Esophagus squamous epithelium (tissue), 5 donors: Measurements from ENCODE around the gene ABCB11. TPM values are rescaled to one million over a fixed set of nuclear protein-coding genes. Genes with fewer than 3 reads are reported as not detected.

Experiments used
- DNase-seq: peaks from one replicate; lab custom pipeline; 2025; lab: John Stamatoyannopoulos, UW
- H3K27ac ChIP-seq, 4 donors: fragments of 200-600 bp; sonication (generic); one replicate each; pipeline ENCODE4 v1.5.1; 2016 to 2019; ENCODE audit warnings: mild to moderate bottlenecking in 1 of 4
- H3K27me3 ChIP-seq, 4 donors: fragments of 200-600 bp; sonication (generic); 1 replicate in 3 of 4; 2 replicates in 1 of 4; pipeline versions ENCODE4 v1.5.1 to v1.6.0; 2017 to 2021; ENCODE audit warnings: antibody characterized with exemption in 1 of 4
- H3K36me3 ChIP-seq, 3 donors: fragments of 200-600 bp; sonication (generic); one replicate each; pipeline ENCODE4 v1.5.1; 2016 to 2019
- H3K4me1 ChIP-seq, 3 donors: fragments of 200-600 bp; sonication (generic); one replicate each; pipeline ENCODE4 v1.5.1; 2017 to 2019
- H3K4me3 ChIP-seq, 4 donors: fragments of 200-600 bp; sonication (generic); 1 replicate in 3 of 4; 2 replicates in 1 of 4; pipeline ENCODE4 v1.5.1; 2016 to 2019; ENCODE audit warnings: mild to moderate bottlenecking in 2 of 4, moderate library complexity in 1 of 4
- H3K9me3 ChIP-seq, 3 donors: fragments of 200-600 bp; sonication (generic); one replicate each; pipeline ENCODE4 v1.5.1; 2016 to 2019
- CTCF ChIP-seq, 6 experiments: fragments of 450-650 bp in 4 of 6; fragments of 200-600 bp in 2 of 6; sonication (generic) in 2 of 6; IDR thresholded peaks; one replicate each; pipeline ENCODE4 v1.5.1; 2016 to 2019; ENCODE audit warnings: antibody characterized with exemption in 6 of 6, mild to moderate bottlenecking in 4 of 6, moderate library complexity in 4 of 6
- POLR2A ChIP-seq, 4 donors: fragments of 450-650 bp; IDR thresholded peaks; one replicate each; pipeline ENCODE4 v1.6.1; 2017; ENCODE audit warnings: antibody characterized with exemption in 4 of 4, mild to moderate bottlenecking in 4 of 4, moderate library complexity in 3 of 4
- WGBS, 2 donors: methylation state at CpG; one replicate each; pipeline ENCODE4 v1.1.5; 2018; 5-methylcytosine and 5-hydroxymethylcytosine counted together
- intact Hi-C: fragments of 100-400 bp; cut with DNase I; formaldehyde crosslinking; loops from one replicate; pipeline ENCODE4 v1.15.0; 2022
- total RNA-seq, 4 donors: library from RNA; depleted of rRNA; stranded (reverse); fragments of >200 nt; gene quantifications; one replicate each; pipeline ENCODE4 v1.1.0, GENCODE V29; 2016
- donor health status: DM: yes; HTN: yes; CAD: no.

ABCB11 gene
- total RNA-seq, 4 donors from 2014 or later: 0.18 to 0.68 TPM; not detected in 2

DNA sequence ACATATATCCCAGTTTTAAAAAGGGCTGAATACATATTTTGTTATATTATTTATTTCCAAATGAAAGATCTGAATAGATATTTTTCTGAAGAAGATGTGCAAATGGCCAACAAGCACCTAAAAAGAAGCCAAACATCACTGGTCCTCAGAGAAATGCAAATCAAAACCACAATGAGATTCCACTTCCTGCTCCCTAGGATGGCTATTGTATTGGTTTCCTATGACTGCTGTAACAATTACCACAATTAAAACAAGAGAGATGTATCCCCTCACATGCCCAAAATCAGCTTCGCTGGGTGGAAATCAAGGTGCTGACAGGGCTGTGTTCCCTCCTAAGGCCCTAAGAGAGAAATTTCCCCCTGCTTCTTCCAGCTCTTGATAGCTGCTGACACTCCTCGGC, 23.2 kb downstream of the ABCB11 start:
- Histone ChIP-seq H3K9me3 (no peaks in the 10 kb centered on the region), H3K36me3 (no peaks in the 10 kb centered on the region), H3K4me1 (peaks cover 0 to 16% (median 0%) of the 10 kb centered on the region in 3 donors), H3K4me3 (no peak overlapping the region), H3K27ac (no peak overlapping the region), H3K27me3 (no peaks in the 10 kb centered on the region)
- WGBS, 2 donors: 70 to 80% methylated on average over 2 of the region's 2 CpGs
- TF ChIP-seq POLR2A (IDR thresholded peaks at IDR 0.05): no peak
- TF ChIP-seq CTCF (IDR thresholded peaks at IDR 0.05): no peak
- intact Hi-C loops: no loop called here
- no peak for DNase-seq

DNA sequence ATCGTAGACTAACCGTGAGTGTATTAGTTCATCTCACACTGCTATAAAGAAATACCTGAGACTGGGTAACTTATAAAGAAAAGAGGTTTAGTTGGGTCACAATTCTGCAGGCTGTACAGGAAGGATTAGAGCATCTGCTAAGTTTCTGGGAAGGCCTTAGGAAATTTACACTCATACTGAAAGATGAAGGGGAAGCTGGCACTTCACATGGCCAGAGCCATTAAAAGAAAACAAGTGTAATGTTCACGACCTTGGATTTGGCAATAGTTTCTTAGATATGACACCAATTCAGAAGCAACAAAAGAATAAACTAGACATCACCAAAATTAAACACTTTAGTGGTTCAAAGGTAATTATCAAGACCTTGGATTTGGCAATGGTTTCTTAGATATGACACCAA, 23.8 kb downstream of the ABCB11 start:
- DNase-seq: no peak
- no peak overlapping the region for H3K27ac ChIP-seq
- WGBS, 2 donors: 72 to 80% methylated on average over 3 of the region's 3 CpGs
- intact Hi-C loops: no loop called here
- no peaks in the 10 kb centered on the region for H3K27me3 ChIP-seq
- TF ChIP-seq POLR2A (IDR thresholded peaks at IDR 0.05) (no peak), CTCF (IDR thresholded peaks at IDR 0.05) (no peak)
- no peaks in the 10 kb centered on the region for H3K9me3 ChIP-seq
- H3K4me3 ChIP-seq: no peak overlapping the region
- peaks cover 0 to 10% (median 0%) of the 10 kb centered on the region in 3 donors for H3K4me1 ChIP-seq
- H3K36me3 ChIP-seq: no peaks in the 10 kb centered on the region

DNA sequence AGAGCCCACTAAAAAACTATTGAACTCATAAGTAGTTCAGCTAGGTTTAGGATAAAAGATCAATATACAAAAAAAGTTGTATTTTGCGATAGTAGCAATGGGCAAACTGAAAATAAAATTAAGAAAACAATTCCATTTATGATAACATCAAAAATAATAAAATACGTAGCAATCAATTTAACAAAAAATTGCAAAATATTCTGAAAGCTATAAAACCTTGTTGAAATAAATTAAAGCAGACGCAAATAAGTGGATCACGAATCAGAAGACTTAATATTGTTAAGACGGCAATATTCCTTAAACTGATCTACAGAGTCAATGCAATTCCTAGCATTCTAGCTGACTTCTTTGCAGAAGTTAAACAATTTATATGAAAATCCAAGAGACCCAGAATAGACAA, 24.5 kb downstream of the ABCB11 start:
- WGBS, 2 donors: 95 to 96% methylated on average over 5 of the region's 5 CpGs
- DNase-seq: no peak

GRCh38 chr2:169005994-169006393, 25.1 kb downstream of the ABCB11 start:
- no peak for DNase-seq
- Histone ChIP-seq H3K27ac (no peak overlapping the region), H3K27me3 (no peaks in the 10 kb centered on the region), H3K9me3 (no peaks in the 10 kb centered on the region), H3K4me1 (no peaks in the 10 kb centered on the region), H3K36me3 (no peaks in the 10 kb centered on the region), H3K4me3 (no peak overlapping the region)
- intact Hi-C loops: no loop called here
- 38 to 48% methylated on average over 1 of the region's 1 CpG for WGBS, 2 donors
- TF ChIP-seq POLR2A (IDR thresholded peaks at IDR 0.05) (no peak), CTCF (IDR thresholded peaks at IDR 0.05) (no peak)

More for the DNA sequence above, 24.5 kb downstream of the ABCB11 start:
- Histone ChIP-seq H3K4me3 (no peak overlapping the region), H3K27ac (no peak overlapping the region), H3K36me3 (no peaks in the 10 kb centered on the region), H3K9me3 (no peaks in the 10 kb centered on the region), H3K4me1 (peaks cover 0 to 3% (median 0%) of the 10 kb centered on the region in 3 donors), H3K27me3 (no peaks in the 10 kb centered on the region)
- intact Hi-C loops: no loop called here
- no peak for TF ChIP-seq POLR2A (IDR thresholded peaks at IDR 0.05)
- no peak for TF ChIP-seq CTCF (IDR thresholded peaks at IDR 0.05)

DNA sequence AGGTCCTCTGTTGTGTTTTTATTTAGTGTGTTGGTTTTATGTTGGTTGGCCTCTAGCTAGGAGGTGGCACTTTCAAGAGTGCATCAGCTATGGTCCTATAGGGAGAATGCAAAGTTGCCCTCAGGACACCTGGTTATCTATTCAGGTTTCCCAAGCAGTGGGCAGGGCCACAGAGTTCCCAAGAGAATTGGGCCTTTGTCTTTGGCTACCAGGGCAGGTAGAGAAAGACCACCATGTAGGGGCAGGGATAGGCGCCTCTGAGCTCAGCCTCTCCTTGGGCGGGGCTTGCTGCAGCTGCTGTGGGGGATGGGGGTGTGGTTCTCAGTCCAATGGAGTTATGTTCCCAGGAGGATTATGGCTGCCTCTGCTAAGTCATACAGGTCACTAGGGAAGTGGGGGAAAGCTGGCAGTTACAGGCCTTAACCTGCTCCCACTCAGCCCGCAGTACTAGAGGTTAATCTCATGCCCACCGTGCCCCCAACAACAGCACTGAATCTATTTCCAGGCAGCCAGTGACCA, 26.0 kb downstream of the ABCB11 start:
- Histone ChIP-seq H3K27me3 (no peaks in the 10 kb centered on the region), H3K4me3 (no peak overlapping the region), H3K27ac (no peak overlapping the region), H3K9me3 (no peaks in the 10 kb centered on the region), H3K4me1 (no peaks in the 10 kb centered on the region), H3K36me3 (no peaks in the 10 kb centered on the region)
- TF ChIP-seq CTCF (IDR thresholded peaks at IDR 0.05): no peak
- DNase-seq: no peak
- WGBS, 2 donors: 94% methylated on average over 2 of the region's 4 CpGs; no CpG with 5 or more reads in 1 of the 2 donors
- intact Hi-C loops: no loop called here
